Breast epithelium (tissue), 4 donors: ENCODE results near the gene C5. TPM values are rescaled to one million over a fixed set of nuclear protein-coding genes. Genes with fewer than 3 reads are reported as not detected.

Experiments
- DNase-seq, 2 donors: peaks; one replicate each; pipeline ENCODE4 v3.0.0-alpha.2; 2019; ENCODE audit warnings: low spot score in 2 of 2
- H3K27ac ChIP-seq, 2 donors: fragments of 200-600 bp; sonication (generic) in 1 of 2; one replicate each; pipeline ENCODE4 v1.5.1; 2016 to 2019; ENCODE audit warnings: mild to moderate bottlenecking in 1 of 2
- H3K27me3 ChIP-seq, 2 donors: fragments of 200-600 bp; sonication (generic) in 1 of 2; one replicate each; pipeline versions ENCODE4 v1.5.1 to v1.6.0; 2017 to 2019; ENCODE audit warnings: control low read depth in 1 of 2, mild to moderate bottlenecking in 1 of 2
- H3K36me3 ChIP-seq: fragments of 200-600 bp; one replicate; pipeline ENCODE4 v1.5.1; 2019
- H3K4me1 ChIP-seq, 2 donors: fragments of 200-600 bp; sonication (generic); one replicate each; pipeline ENCODE4 v1.5.1; 2016 to 2019; ENCODE audit warnings: control low read depth in 1 of 2
- H3K4me3 ChIP-seq, 3 donors: fragments of 200-600 bp; sonication (generic); 1 replicate in 2 of 3; 2 replicates in 1 of 3; pipeline ENCODE4 v1.5.1; 2016 to 2019; ENCODE audit warnings: mild to moderate bottlenecking in 3 of 3, moderate library complexity in 2 of 3
- H3K9me3 ChIP-seq, 2 donors: fragments of 200-600 bp; sonication (generic) in 1 of 2; one replicate each; pipeline ENCODE4 v1.5.1; 2016 to 2019; ENCODE audit warnings: control low read depth in 1 of 2
- CTCF ChIP-seq, 3 donors: fragments of 450-650 bp; IDR thresholded peaks; one replicate each; pipeline ENCODE4 v1.5.1; 2016 to 2017; ENCODE audit warnings: antibody characterized with exemption in 3 of 3, mild to moderate bottlenecking in 3 of 3, moderate library complexity in 3 of 3
- POLR2A ChIP-seq: fragments of 450-650 bp; IDR thresholded peaks from one replicate; pipeline ENCODE4 v1.6.1; 2016; ENCODE audit warnings: antibody characterized with exemption, mild to moderate bottlenecking, moderate library complexity
- POLR2AphosphoS5 ChIP-seq, 3 donors: sonication (generic); formaldehyde crosslinking; IDR thresholded peaks; one replicate each; pipeline ENCODE4 v1.6.1; 2017; ENCODE audit warnings: antibody characterized with exemption in 3 of 3
- intact Hi-C: fragments of 100-400 bp; cut with DNase I; formaldehyde crosslinking; loops from one replicate; pipeline ENCODE4 v1.15.1; 2023; ENCODE audit warnings: low total_unique reads
- total RNA-seq, 3 donors: library from RNA; depleted of rRNA; stranded (reverse); fragments of >200 nt; gene quantifications; one replicate each; pipeline ENCODE4 v1.1.0, GENCODE V29; 2016

Gene C5
- total RNA-seq, 3 donors from 2014 or later = 5.9 to 22.7 (median 13.2) TPM

- Histone ChIP-seq H3K4me1 (no peaks in the 10 kb centered on the region), H3K36me3 (no peaks in the 10 kb centered on the region), H3K27me3 (no peaks in the 10 kb centered on the region), H3K4me3 (no peak overlapping the region), H3K9me3 (no peaks in the 10 kb centered on the region), H3K27ac (no peak overlapping the region)
- intact Hi-C loops = no loop called here
- TF ChIP-seq CTCF (IDR thresholded peaks at IDR 0.05) = no peak
- no peak for TF ChIP-seq POLR2A
- peak in 1 of 3 donors; percentile 22 for TF ChIP-seq POLR2AphosphoS5 (IDR thresholded peaks at IDR 0.05)
- DNase-seq = no peak
These were observed 28.8 kb downstream of the C5 start for GRCh38 chr9:121021301-121021700.

- Histone ChIP-seq H3K9me3 (no peaks in the 10 kb centered on the region), H3K36me3 (no peaks in the 10 kb centered on the region), H3K4me1 (no peaks in the 10 kb centered on the region), H3K4me3 (no peak overlapping the region), H3K27me3 (no peaks in the 10 kb centered on the region), H3K27ac (no peak overlapping the region)
- intact Hi-C loops = no loop called here
- TF ChIP-seq CTCF (IDR thresholded peaks at IDR 0.05) (no peak), POLR2AphosphoS5 (IDR thresholded peaks at IDR 0.05) (no peak), POLR2A (no peak)
- no peak for DNase-seq
These were observed 30.8 kb downstream of the C5 start for GRCh38 chr9:121019273-121019672.

- no peaks in the 10 kb centered on the region for H3K9me3 ChIP-seq
- no peak overlapping the region for H3K27ac ChIP-seq
- H3K27me3 ChIP-seq = no peaks in the 10 kb centered on the region
- H3K36me3 ChIP-seq = no peaks in the 10 kb centered on the region
- H3K4me1 ChIP-seq = no peaks in the 10 kb centered on the region
- TF ChIP-seq POLR2A (no peak), POLR2AphosphoS5 (IDR thresholded peaks at IDR 0.05) (no peak), CTCF (IDR thresholded peaks at IDR 0.05) (no peak)
- no peak for DNase-seq
- intact Hi-C loops = no loop called here
- H3K4me3 ChIP-seq = no peak overlapping the region
These were observed 36.2 kb downstream of the C5 start for GRCh38 chr9:121013911-121014310.

GRCh38 chr9:121009650-121010049 is 40.4 kb downstream of the C5 start:
- Histone ChIP-seq H3K9me3 (no peaks in the 10 kb centered on the region), H3K4me1 (no peaks in the 10 kb centered on the region), H3K27ac (no peak overlapping the region), H3K27me3 (no peaks in the 10 kb centered on the region), H3K36me3 (no peaks in the 10 kb centered on the region), H3K4me3 (no peak overlapping the region)
- no peak for DNase-seq
- TF ChIP-seq POLR2A = no peak
- intact Hi-C loops = no loop called here

GRCh38 chr9:120999317-120999716 is 50.8 kb downstream of the C5 start:
- H3K27me3 ChIP-seq = no peaks in the 10 kb centered on the region
- DNase-seq = no peak
- H3K9me3 ChIP-seq = no peaks in the 10 kb centered on the region
- intact Hi-C loops = no loop called here
- TF ChIP-seq POLR2A = no peak
- TF ChIP-seq CTCF (IDR thresholded peaks at IDR 0.05) = no peak
- no peak for TF ChIP-seq POLR2AphosphoS5 (IDR thresholded peaks at IDR 0.05)
- H3K27ac ChIP-seq = no peak overlapping the region
- no peak overlapping the region for H3K4me3 ChIP-seq
- no peaks in the 10 kb centered on the region for H3K4me1 ChIP-seq
- no peaks in the 10 kb centered on the region for H3K36me3 ChIP-seq

- DNase-seq = no peak
- H3K4me1 ChIP-seq = no peaks in the 10 kb centered on the region
- TF ChIP-seq POLR2A (no peak), CTCF (IDR thresholded peaks at IDR 0.05) (no peak), POLR2AphosphoS5 (IDR thresholded peaks at IDR 0.05) (no peak)
- H3K36me3 ChIP-seq = no peaks in the 10 kb centered on the region
- H3K9me3 ChIP-seq = no peaks in the 10 kb centered on the region
- no peaks in the 10 kb centered on the region for H3K27me3 ChIP-seq
- intact Hi-C loops = no loop called here
- H3K4me3 ChIP-seq = no peak overlapping the region
- H3K27ac ChIP-seq = no peak overlapping the region
These were observed 52.0 kb downstream of the C5 start for GRCh38 chr9:120998111-120998510.
